ENCODE data around the gene ROGDI.
A peak's percentile ranks its signal among the peaks of the same experiment; 100 is the strongest.

ROGDI gene

DNA sequence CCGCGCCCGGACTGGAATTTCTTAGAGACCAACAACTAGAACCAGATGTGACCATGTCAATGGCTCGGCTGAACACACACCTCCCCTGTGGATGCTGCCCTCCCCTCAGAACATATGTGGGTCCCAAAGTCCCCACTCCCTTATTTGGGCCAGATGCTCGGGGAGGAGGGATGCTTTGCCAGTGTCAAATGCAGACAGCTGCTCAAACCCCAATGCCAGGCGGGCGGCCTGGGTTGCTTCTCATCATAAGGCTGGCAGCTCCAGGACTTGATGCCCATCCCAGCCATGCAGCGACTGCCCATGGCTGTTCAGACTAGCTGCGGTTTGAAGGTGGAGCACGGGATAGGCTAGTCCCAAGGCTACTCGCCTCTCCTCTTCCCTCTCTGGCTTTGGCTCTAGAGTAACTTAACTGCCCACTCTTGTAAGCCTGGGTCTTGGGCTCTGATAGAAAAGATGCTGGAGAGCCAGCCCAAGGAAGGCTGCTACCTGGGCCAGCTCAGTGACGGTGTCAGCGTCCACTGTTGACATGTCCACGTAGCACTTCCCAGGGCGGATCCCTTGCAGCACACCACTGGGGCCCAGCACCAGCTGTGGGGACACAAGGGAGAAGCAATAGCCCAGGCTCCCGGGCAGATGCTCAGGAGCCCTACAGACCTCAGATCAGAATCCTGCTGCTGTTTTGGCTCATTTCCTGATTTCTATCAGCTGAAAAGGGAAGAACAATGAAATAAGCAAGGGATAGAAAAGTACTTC, 11.0 kb upstream of the ROGDI start:
- DNase-seq: no peak

GRCh38 chr16:4811773-4812172, 9.3 kb upstream of the ROGDI start:
- no peak for DNase-seq

- no peak for DNase-seq
Observed at GRCh38 chr16:4811242-4811641, 8.8 kb upstream of the ROGDI start.

GRCh38 chr16:4806280-4806679, 3.8 kb upstream of the ROGDI start:
- no peak for DNase-seq

DNA sequence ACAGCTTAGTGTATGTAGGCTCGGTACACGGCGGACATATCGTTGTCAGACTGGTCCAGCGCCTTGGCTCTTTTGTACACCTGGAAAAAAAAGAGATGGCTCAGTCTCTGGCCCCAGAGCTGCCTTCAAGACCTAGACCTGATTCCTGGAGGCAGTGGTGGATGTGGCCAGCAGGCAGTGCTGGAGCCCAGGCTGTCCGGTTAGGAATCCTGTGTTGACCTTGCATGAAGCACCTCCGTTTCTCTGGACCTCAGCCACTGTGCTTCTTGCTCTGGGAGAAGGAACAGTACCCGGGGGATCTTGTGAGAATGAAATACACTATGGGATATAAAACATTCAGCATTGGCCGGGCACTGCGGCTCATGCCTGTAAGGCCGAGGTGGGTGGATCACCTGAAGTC, 2.8 kb upstream of the ROGDI start:
- DNase-seq: no peak

DNA sequence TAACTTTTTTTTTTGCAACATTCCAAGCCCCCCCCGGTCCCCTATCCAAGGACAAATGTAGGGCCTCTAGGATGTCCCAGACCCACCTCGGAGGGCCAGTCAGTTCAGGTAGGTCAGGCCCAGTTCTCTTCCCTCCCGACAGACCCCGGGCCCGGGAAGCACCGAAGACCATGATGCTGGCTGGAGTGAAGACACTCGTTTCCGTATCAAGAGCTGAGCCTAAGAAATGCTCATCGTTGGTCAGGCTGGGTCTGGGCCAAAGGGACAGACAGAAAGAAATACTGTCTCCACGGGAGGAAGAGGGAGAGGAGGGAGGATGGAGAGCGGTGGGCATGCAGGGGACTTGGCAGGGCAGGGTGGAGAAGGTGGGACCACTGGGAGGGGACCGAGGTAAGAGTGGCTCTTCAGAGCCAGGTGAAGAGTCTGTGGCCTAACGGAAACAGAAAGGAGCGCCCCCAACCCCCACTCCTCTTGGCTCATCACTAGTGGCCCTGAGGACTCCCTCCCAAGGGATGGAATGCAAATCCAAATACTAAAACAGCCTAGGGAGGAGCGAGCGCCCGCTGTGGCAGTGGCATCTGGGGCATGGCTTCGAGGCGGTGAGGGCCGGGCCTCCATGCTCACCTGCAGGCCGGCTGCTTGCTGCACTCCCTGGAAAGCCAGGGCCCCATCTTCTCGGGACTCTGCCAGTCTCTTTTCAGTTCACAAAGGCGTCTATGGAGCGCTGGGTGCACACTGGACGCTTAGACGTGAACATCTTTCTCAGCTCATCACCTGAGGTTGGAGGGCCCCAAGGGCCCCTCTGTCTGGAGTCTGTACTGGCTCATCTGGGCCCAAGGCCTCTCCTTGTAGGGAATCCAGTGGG, 1.7 kb upstream of the ROGDI start:
- DNase-seq: no peak

GRCh38 chr16:4803401-4803844, 990 bp upstream of the ROGDI start:
- no peak for DNase-seq

- DNase-seq: peak; percentile 93
Observed at GRCh38 chr16:4802659-4803287, 340 bp upstream of the ROGDI start.

DNA sequence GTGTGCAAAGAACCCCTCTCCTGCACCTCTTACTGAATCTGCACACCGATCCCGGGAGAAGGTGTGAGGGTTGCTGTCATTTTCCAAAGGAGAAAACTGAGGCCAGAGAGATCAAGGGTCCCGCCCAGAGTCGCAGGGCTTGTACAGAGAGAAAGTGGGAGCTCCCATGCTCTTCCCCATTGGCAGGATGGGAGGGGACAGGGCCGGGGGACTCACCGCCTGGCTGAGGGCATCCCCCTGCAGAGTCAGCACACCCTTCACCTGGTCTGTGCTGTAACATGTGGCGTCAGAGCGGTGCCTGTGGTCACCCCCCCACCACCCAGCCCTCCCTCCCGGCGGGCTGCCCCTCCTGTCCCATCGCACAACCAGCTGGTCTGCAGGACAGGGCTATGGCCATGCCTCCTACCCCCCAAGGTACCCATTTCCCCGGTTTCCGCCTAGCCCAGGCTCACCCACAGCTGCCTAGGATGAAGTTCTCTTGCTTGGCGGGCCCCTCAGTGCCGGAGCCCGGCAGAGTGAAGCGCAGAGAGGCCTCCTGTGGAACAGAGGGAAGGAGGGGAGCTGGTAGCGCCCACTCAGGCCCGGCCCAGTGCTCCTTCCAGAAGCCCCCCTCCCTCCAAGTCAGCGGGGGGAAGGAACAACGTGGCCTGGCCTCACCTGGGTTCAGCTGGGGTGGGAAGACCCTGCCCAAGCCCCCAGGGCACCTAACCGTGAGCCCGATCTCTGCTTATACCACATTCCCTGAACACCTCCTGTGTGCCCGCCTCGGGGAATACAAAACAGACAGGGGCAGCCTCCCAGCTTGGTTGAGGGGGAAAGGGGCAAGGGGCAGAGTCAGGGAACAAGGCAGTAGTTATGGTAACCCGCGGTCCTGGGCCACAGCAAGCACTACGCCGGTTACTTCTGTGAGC, 1.1 kb downstream of the ROGDI start:
- no peak for DNase-seq

GRCh38 chr16:4800290-4801041, 2.0 kb downstream of the ROGDI start:
- no peak for DNase-seq

DNA sequence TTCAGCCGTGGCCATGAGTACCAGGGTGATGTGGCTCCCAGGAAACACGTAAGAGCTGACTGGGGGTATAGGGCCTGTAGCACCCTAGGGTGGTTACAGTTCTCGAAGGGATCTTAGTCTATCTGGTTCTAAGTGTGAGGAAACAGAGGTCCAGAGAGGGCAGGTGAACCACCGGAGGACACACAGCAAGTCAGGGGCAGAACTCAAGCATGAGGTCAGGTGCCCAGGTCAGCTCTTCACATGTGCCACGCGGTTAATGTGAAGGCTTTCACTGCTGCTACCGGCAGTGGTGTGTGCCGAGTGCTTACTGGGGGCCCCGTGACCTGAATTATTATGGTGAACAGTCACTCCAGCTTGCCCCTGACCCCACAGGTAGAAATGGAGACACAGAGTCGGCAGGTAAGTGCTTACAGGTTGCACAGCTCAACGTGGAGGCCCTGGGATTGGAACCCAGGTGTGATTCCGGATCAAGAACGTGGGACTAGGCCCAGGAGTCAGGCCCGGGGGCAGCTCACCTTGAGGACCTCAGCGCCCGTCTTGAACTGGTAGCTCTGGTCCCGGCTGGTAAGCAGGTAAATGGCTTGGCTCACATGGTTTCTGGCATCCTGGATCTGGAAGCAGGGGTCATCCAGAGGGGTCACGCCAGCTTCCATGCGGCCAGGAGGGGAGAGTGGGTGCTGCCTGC, 3.1 kb downstream of the ROGDI start:
- no peak for DNase-seq

DNA sequence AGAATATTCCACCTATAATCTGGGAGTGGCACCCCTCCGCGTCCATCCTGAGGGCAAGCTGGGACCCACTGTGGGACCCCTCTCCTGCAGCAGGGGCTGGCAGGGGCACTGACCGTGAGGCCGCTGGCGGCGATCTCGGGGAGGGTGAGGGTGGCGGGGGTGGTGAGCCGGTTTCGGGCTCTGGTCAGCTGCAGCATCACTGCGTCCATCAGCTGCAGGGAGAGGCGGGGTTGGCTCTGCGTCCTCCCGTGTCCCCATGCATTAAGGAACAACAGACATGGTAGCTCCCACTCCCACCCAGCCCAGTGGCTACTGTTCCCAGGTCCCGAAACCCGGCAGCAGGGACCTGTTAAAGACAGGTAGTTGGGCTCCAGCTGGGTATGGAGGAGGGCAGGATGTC, 4.0 kb downstream of the ROGDI start:
- DNase-seq: no peak

DNA sequence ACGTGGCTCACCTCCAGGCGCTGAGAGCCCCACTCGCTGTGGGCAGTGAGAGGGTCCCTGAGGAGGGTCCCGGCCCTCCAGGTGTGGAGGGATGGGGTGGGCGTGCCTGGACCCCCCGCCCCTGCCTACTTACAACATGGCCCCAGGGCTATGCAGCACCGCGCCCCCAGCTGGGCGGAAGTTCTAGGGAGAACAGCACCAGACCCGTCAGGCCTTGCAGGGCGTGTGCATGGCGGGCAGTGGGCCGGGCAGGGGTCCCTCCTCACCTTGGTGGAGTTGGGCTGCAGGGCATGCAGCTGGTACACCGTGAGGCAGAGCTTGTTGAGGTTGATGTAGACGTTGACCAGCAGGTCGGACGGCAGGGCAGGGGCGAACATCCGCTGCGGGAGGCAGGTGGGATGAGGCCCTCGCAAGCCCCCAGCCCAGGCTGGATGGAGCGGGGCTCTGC, 4.6 kb downstream of the ROGDI start:
- DNase-seq: no peak

GRCh38 chr16:4796982-4797804, 5.2 kb downstream of the ROGDI start:
- no peak for DNase-seq

DNA sequence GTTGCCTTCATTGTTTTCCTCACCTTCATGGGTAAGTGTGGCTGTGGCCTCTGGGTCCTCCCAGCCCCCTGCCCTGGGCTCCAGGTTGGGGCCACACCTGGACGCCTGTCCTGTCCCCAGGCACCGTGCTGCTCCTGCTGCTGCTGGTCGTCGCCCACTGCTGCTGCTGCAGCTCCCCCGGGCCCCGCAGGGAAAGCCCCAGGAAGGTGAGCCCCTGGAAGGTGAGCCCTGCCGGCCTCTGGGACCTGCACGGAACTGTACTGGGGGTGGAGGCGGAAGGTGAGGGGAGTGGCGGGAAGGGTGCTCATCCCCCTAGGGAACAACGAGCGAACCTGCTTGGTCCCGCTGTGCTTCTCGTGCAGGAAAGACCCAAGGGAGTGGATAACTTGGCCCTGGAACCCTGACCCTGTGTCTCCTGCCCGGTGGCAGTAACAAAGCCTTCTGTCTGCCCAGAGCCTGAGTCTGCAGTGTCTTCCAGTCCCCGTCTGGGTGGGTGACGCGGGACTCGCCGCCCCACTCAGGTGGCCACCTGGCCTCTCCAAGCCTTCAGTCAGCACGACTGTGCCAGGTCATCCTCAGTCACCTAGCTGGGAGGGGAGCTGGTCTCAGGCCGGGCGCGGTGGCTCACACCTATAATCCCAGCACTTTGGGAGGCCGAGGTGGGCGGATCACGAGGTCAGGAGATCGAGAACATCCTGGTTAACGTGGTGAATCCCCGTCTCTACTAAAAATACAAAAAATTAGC, 6.4 kb downstream of the ROGDI start:
- no peak for DNase-seq

GRCh38 chr16:4795181-4795827, 7.1 kb downstream of the ROGDI start, which contains the start of gene SMIM22:
Gene SMIM22 (plus strand): TSS chr16:4795369. CDS start chr16:4795735, 366 bp downstream.
- no peak for DNase-seq

- DNase-seq: no peak
Observed at GRCh38 chr16:4792951-4793513, 9.4 kb downstream of the ROGDI start.

DNA sequence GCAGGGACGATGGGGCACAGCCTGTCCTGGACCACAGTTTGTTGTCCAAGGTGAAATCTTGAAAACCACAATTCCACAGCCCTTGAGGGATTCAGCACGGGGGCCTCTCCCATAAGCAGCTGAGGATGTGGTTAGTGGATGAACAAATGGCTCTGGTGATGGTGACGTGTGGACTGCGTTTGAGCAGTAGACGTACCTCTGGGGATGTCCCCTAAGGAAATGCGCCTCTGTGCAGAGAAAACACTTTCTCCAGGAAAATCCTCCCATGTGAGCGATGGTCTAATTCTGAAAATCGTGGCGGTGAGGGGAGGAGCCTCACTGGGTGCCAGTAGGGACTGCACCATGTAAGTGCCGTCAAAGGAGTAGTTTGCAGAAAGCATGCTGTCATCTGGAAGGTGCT, 11.6 kb downstream of the ROGDI start:
- DNase-seq: no peak

Data from KG1 (cell line).